B cell (primary cell): ENCODE data around the gene EHD2. TPM values are rescaled to one million over a fixed set of nuclear protein-coding genes. Genes with fewer than 3 reads are reported as not detected.
A peak's percentile ranks its signal among the peaks of the same experiment; 100 is the strongest.

ENCODE experiments used
- ATAC-seq: fragments of 200-7000 bp; cut with Tn5 transposase; one replicate; pipeline ENCODE4 v1.10.0; 2021; ENCODE audit warnings: low read depth, mild to moderate bottlenecking, moderate number of reproducible peaks, moderate library complexity
- CTCF ChIA-PET: fragments of 350-600 bp; sonication (Branson Sonifier 250); formaldehyde crosslinking; loops from one replicate; lab custom pipeline; 2021; ENCODE audit warnings: antibody characterized with exemption, inconsistent platforms; lab: Charles Lee
- POLR2A ChIA-PET: fragments of 350-600 bp; sonication (Branson Sonifier 250); formaldehyde crosslinking; loops from one replicate; lab custom pipeline; 2021; ENCODE audit warnings: antibody characterized with exemption; lab: Charles Lee
- DNase-seq: peaks from one replicate; pipeline ENCODE4 v3.0.0; 2013
- H2AFZ ChIP-seq: 2 replicates; pipeline ENCODE4 v1.6.1; 2012; ENCODE audit warnings: mild to moderate bottlenecking, low read depth, low read length; ENCODE audit not compliant: insufficient read depth, poor library complexity, severe bottlenecking
- H3K27ac ChIP-seq, 2 donors: 1 replicate in 1 of 2; 2 replicates in 1 of 2; pipeline ENCODE4 v1.5.1; 2012 to 2013; ENCODE audit warnings: low read length in 2 of 2, mild to moderate bottlenecking in 2 of 2, moderate library complexity in 1 of 2
- H3K27me3 ChIP-seq, 4 experiments: fragments of 200-600 bp in 1 of 4; sonication (generic) in 1 of 4; replicated peaks in 1 of 4; 1 replicate in 2 of 4; 2 replicates in 2 of 4; pipeline versions ENCODE4 v1.6.1 to v1.7.0; 2013 to 2016; ENCODE audit warnings: low read length in 3 of 4, mild to moderate bottlenecking in 2 of 4, mixed read lengths in 1 of 4, moderate library complexity in 1 of 4; ENCODE audit not compliant: insufficient read depth in 4 of 4, control insufficient read depth in 3 of 4; ENCODE audit errors: control extremely low read depth in 1 of 4
- H3K36me3 ChIP-seq, 2 experiments: replicated peaks in 1 of 2; 1 replicate in 1 of 2; 2 replicates in 1 of 2; pipeline versions ENCODE4 v1.6.1 to v1.7.1; 2013; ENCODE audit warnings: low read length in 1 of 2; ENCODE audit not compliant: insufficient read depth in 2 of 2, control insufficient read depth in 1 of 2; ENCODE audit errors: control extremely low read depth in 1 of 2, extremely low read depth in 1 of 2
- H3K4me1 ChIP-seq, 2 donors: fragments of 200-600 bp in 1 of 2; sonication (generic) in 1 of 2; 1 replicate in 1 of 2; 2 replicates in 1 of 2; pipeline versions ENCODE4 v1.5.1 to v1.6.1; 2013 to 2017; ENCODE audit warnings: low read length in 2 of 2; ENCODE audit not compliant: control insufficient read depth in 2 of 2, insufficient read depth in 2 of 2
- H3K4me2 ChIP-seq: replicated peaks from 2 replicates; pipeline ENCODE3; 2012; ENCODE audit warnings: mild to moderate bottlenecking, low read depth, low read length; ENCODE audit not compliant: poor library complexity, severe bottlenecking
- H3K4me3 ChIP-seq, 5 experiments: fragments of 200-600 bp in 1 of 5; sonication (generic) in 1 of 5; 1 replicate in 3 of 5; 2 replicates in 2 of 5; pipeline versions ENCODE4 v1.5.1 to v1.7.0; 2011 to 2016; ENCODE audit warnings: low read length in 4 of 5, mild to moderate bottlenecking in 4 of 5, low read depth in 2 of 5, control low read depth in 1 of 5, moderate library complexity in 1 of 5; ENCODE audit not compliant: insufficient read depth in 1 of 5; ENCODE audit errors: control extremely low read depth in 1 of 5, extremely low read depth in 1 of 5
- H3K79me2 ChIP-seq: fragments of 200-600 bp; sonication (generic); one replicate; pipeline ENCODE4 v1.6.0; 2016; ENCODE audit warnings: low read length; ENCODE audit not compliant: control insufficient read depth, insufficient read depth
- H3K9ac ChIP-seq: fragments of 200-600 bp; sonication (generic); 2 replicates; pipeline ENCODE4 v1.6.1; 2017; ENCODE audit warnings: mild to moderate bottlenecking, low read length, moderate library complexity
- H3K9me3 ChIP-seq, 3 donors: one replicate each; pipeline versions ENCODE4 v1.6.1 to v1.7.1; 2013; ENCODE audit warnings: low read length in 2 of 3; ENCODE audit not compliant: control insufficient read depth in 2 of 3, insufficient read depth in 1 of 3; ENCODE audit errors: control extremely low read depth in 1 of 3
- H4K20me1 ChIP-seq: 2 replicates; pipeline ENCODE4 v1.6.0; 2012; ENCODE audit warnings: mild to moderate bottlenecking, low read length; ENCODE audit not compliant: insufficient read depth, control insufficient read depth, poor library complexity, severe bottlenecking
- H3K27ac Mint-ChIP-seq: one replicate; pipeline ENCODE4 v1.8.0; 2021; ENCODE audit warnings: mixed read lengths
- H3K27me3 Mint-ChIP-seq: one replicate; pipeline ENCODE4 v1.8.0; 2021; ENCODE audit warnings: mixed read lengths
- H3K4me1 Mint-ChIP-seq: one replicate; pipeline ENCODE4 v1.8.0; 2021; ENCODE audit warnings: mixed read lengths
- H3K4me3 Mint-ChIP-seq: one replicate; pipeline ENCODE4 v1.8.0; 2021; ENCODE audit warnings: mixed read lengths
- H3K9me3 Mint-ChIP-seq: one replicate; pipeline ENCODE4 v1.8.0; 2022; ENCODE audit warnings: mixed read lengths; ENCODE audit not compliant: insufficient read depth
- CTCF ChIP-seq: fragments of 200-600 bp; IDR thresholded peaks from one replicate; pipeline ENCODE4 v1.8.0; 2022; ENCODE audit warnings: antibody characterized with exemption, mild to moderate bottlenecking
- EZH2 ChIP-seq: IDR thresholded peaks from 2 replicates; pipeline ENCODE4 v1.6.1; 2012; ENCODE audit warnings: borderline replicate concordance, low read depth, mild to moderate bottlenecking, moderate library complexity, low read length; ENCODE audit not compliant: insufficient read depth, poor library complexity, severe bottlenecking
- WGBS: methylation state at CpG from one replicate; pipeline ENCODE4 v1.1.5; 2013; ENCODE audit warnings: missing lambda C conversion rate; ENCODE audit not compliant: insufficient coverage; 5-methylcytosine and 5-hydroxymethylcytosine counted together
- intact Hi-C: fragments of 100-400 bp; cut with micrococcal nuclease; formaldehyde crosslinking; loops from one replicate; pipeline ENCODE4 v1.10.0; 2022
- polyA plus RNA-seq: library from polyadenylated mRNA; depleted of rRNA; stranded (reverse); fragments of >200 nt; gene quantifications from 2 replicates; pipeline ENCODE4 v1.2.3, GENCODE V29; 2012
- total RNA-seq, 2 donors: library from RNA; stranded (reverse); fragments of 120-200 nt in 1 of 2; gene quantifications; 1 replicate in 1 of 2; 2 replicates in 1 of 2; pipeline versions ENCODE4 v1.2.3 to v1.2.4, GENCODE V29; 2013 to 2022

The EHD2 gene
- total and polyA plus RNA-seq, 2 donors (not counting 1 experiment from before 2014, with no cell fraction given), result not detected

- Histone ChIP-seq H3K4me3 (no peak overlapping the region), H3K79me2 (no peaks in the 10 kb centered on the region), H3K36me3 (peaks cover 0 to 31% of the 10 kb centered on the region in 2 experiments), H3K4me1 (no peaks in the 10 kb centered on the region), H2AFZ (no peak overlapping the region), H3K27ac (no peak overlapping the region), H3K27me3 (no peaks in the 10 kb centered on the region), H3K4me2 (no peak overlapping the region), H3K9me3 (no peaks in the 10 kb centered on the region), H3K9ac (no peak overlapping the region), H4K20me1 (peaks cover 35% of the 10 kb centered on the region)
- TF ChIP-seq EZH2 (no peak), CTCF (peak; percentile 84)
- no peaks in the 10 kb centered on the region for H3K27me3 Mint-ChIP-seq
- CTCF ChIA-PET, result interaction anchor here (0.5 to 6.2 kb wide), 9 partner anchors 9 to 393 kb away, joined by 3 to 106 read pairs (median 3); partner anchors contain the start of gene NAPA
- intact Hi-C loops, result loop anchor here (1.0 to 5.0 kb wide), 3 partner anchors 45 to 402 kb away; partner anchors contain the start of gene NAPA
- 59% methylated on average over 21 of the region's 21 CpGs for WGBS
- no peaks in the 10 kb centered on the region for H3K4me1 Mint-ChIP-seq
- peak; percentile 70 for DNase-seq
- H3K4me3 Mint-ChIP-seq, result no peak overlapping the region
- H3K27ac Mint-ChIP-seq, result no peak overlapping the region
- ATAC-seq, result peak; percentile 60
- no peaks in the 10 kb centered on the region for H3K9me3 Mint-ChIP-seq
- POLR2A ChIA-PET, result no interaction called here
Observed at GRCh38 chr19:47697863-47698609, 15.2 kb upstream of the EHD2 start.
